ENCODE results near the gene PCDHB16. TPM values are rescaled to one million over a fixed set of nuclear protein-coding genes. Genes with fewer than 3 reads are reported as not detected.
"Not testable (repeated sequence)": the region's sequence is repeated elsewhere in the genome, so short reads cannot be mapped to it uniquely, and the experiment has no call there.

PCDHB16 gene
- total RNA-seq, 1 donor from 2014 or later = 4.1 TPM

GRCh38 chr5:141225421-141225820, 43.2 kb downstream of the PCDHB16 start:
- not testable (repeated sequence) for DNase-seq (ENCODE audit: low spot score)

DNA sequence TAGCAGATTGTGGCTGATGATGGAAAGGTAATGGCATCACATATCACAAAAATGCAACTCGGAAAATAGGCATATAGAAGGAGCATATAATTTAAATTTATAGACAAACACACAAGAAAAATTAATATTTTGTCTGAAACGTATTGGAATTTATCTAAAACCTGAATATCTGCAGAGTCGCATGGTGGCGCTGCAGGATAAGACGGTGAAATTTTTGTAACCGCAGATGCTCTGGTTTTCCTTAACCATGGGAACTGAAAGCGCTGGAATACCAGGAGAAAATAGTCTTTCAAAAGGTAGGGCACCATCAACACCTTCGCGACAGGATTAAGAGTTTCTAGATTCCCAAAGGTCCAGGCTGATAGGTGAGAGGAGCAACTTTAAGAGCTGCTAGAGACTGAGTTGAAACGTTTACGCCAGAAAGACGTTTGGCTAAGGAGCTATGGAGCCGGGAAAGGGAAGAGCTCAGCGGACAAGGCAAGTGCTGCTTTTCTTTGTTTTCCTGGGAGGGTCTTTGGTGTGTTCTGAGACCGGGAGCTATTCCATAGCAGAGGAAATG, 52.0 kb downstream of the PCDHB16 start:
- no peak for DNase-seq (ENCODE audit: low spot score)

Other genes with a start within 250 kb of the PCDHB16 start
- gene PCDHAC2, start 215.9 kb upstream of the PCDHB16 start, total RNA-seq (ENCODE audit: insufficient read depth, low replicate concordance) = 3.4 TPM
- 0.24 TPM for gene PCDHB1, start 131.0 kb upstream of the PCDHB16 start, total RNA-seq (ENCODE audit: insufficient read depth, low replicate concordance)
- 6.5 TPM for gene PCDHB2, start 87.8 kb upstream of the PCDHB16 start, total RNA-seq (ENCODE audit: insufficient read depth, low replicate concordance)
- gene PCDHB3, start 81.9 kb upstream of the PCDHB16 start, total RNA-seq (ENCODE audit: insufficient read depth, low replicate concordance) = 0.72 TPM
- gene PCDHB4, start 60.6 kb upstream of the PCDHB16 start, total RNA-seq (ENCODE audit: insufficient read depth, low replicate concordance) = 2.9 TPM
- gene PCDHB5, start 47.2 kb upstream of the PCDHB16 start, total RNA-seq (ENCODE audit: insufficient read depth, low replicate concordance) = 11.6 TPM
- gene PCDHB6, start 32.3 kb upstream of the PCDHB16 start, total RNA-seq (ENCODE audit: insufficient read depth, low replicate concordance) = 1.9 TPM
- 3.6 TPM for gene PCDHB7, start 9.7 kb upstream of the PCDHB16 start, total RNA-seq (ENCODE audit: insufficient read depth, low replicate concordance)
- gene PCDHB8, start 4.6 kb upstream of the PCDHB16 start, total RNA-seq (ENCODE audit: insufficient read depth, low replicate concordance) = 0.72 TPM
- 1.9 TPM for gene PCDHB9, start 4.8 kb downstream of the PCDHB16 start, total RNA-seq (ENCODE audit: insufficient read depth, low replicate concordance)
- gene PCDHB10, start 10.0 kb downstream of the PCDHB16 start, total RNA-seq (ENCODE audit: insufficient read depth, low replicate concordance) = 5.5 TPM
- 5.1 TPM for gene PCDHB11, start 17.2 kb downstream of the PCDHB16 start, total RNA-seq (ENCODE audit: insufficient read depth, low replicate concordance)
- 2.9 TPM for gene PCDHB12, start 26.3 kb downstream of the PCDHB16 start, total RNA-seq (ENCODE audit: insufficient read depth, low replicate concordance)
- 1.7 TPM for gene PCDHB13, start 31.5 kb downstream of the PCDHB16 start, total RNA-seq (ENCODE audit: insufficient read depth, low replicate concordance)
- 12.3 TPM for gene PCDHB14, start 41.0 kb downstream of the PCDHB16 start, total RNA-seq (ENCODE audit: insufficient read depth, low replicate concordance)
- gene PCDHB15, start 63.0 kb downstream of the PCDHB16 start, total RNA-seq (ENCODE audit: insufficient read depth, low replicate concordance) = 3.4 TPM
- gene SLC25A2, start 121.7 kb downstream of the PCDHB16 start, total RNA-seq (ENCODE audit: insufficient read depth, low replicate concordance) = 1.9 TPM
- 58.7 TPM for gene TAF7, start 138.4 kb downstream of the PCDHB16 start, total RNA-seq (ENCODE audit: insufficient read depth, low replicate concordance)
- gene PCDHGA1, start 148.1 kb downstream of the PCDHB16 start, total RNA-seq (ENCODE audit: insufficient read depth, low replicate concordance) = 0.96 TPM
- 4.6 TPM for gene PCDHGA2, start 156.4 kb downstream of the PCDHB16 start, total RNA-seq (ENCODE audit: insufficient read depth, low replicate concordance)
- 2.2 TPM for gene PCDHGA3, start 161.4 kb downstream of the PCDHB16 start, total RNA-seq (ENCODE audit: insufficient read depth, low replicate concordance)
- 1.7 TPM for gene PCDHGB1, start 167.7 kb downstream of the PCDHB16 start, total RNA-seq (ENCODE audit: insufficient read depth, low replicate concordance)
- gene PCDHGA4, start 172.6 kb downstream of the PCDHB16 start, total RNA-seq (ENCODE audit: insufficient read depth, low replicate concordance) = 6.0 TPM
- gene PCDHGB2, start 177.6 kb downstream of the PCDHB16 start, total RNA-seq (ENCODE audit: insufficient read depth, low replicate concordance) = 4.6 TPM
- 1.9 TPM for gene PCDHGA5, start 181.8 kb downstream of the PCDHB16 start, total RNA-seq (ENCODE audit: insufficient read depth, low replicate concordance)
- 11.8 TPM for gene PCDHGB3, start 187.9 kb downstream of the PCDHB16 start, total RNA-seq (ENCODE audit: insufficient read depth, low replicate concordance)
- 7.2 TPM for gene PCDHGA6, start 191.5 kb downstream of the PCDHB16 start, total RNA-seq (ENCODE audit: insufficient read depth, low replicate concordance)
- 7.0 TPM for gene PCDHGA7, start 200.4 kb downstream of the PCDHB16 start, total RNA-seq (ENCODE audit: insufficient read depth, low replicate concordance)
- 18.3 TPM for gene PCDHGB4, start 205.3 kb downstream of the PCDHB16 start, total RNA-seq (ENCODE audit: insufficient read depth, low replicate concordance)
- 3.9 TPM for gene PCDHGA8, start 210.2 kb downstream of the PCDHB16 start, total RNA-seq (ENCODE audit: insufficient read depth, low replicate concordance)
- 15.4 TPM for gene PCDHGB5, start 215.6 kb downstream of the PCDHB16 start, total RNA-seq (ENCODE audit: insufficient read depth, low replicate concordance)
- 11.1 TPM for gene PCDHGA9, start 220.4 kb downstream of the PCDHB16 start, total RNA-seq (ENCODE audit: insufficient read depth, low replicate concordance)
- 9.1 TPM for gene PCDHGB6, start 225.6 kb downstream of the PCDHB16 start, total RNA-seq (ENCODE audit: insufficient read depth, low replicate concordance)
- 10.8 TPM for gene PCDHGA10, start 230.6 kb downstream of the PCDHB16 start, total RNA-seq (ENCODE audit: insufficient read depth, low replicate concordance)
- gene PCDHGB7, start 235.3 kb downstream of the PCDHB16 start, total RNA-seq (ENCODE audit: insufficient read depth, low replicate concordance) = 13.2 TPM
- gene PCDHGA11, start 238.7 kb downstream of the PCDHB16 start, total RNA-seq (ENCODE audit: insufficient read depth, low replicate concordance) = 7.9 TPM
- gene PCDHGA12, start 248.1 kb downstream of the PCDHB16 start, total RNA-seq (ENCODE audit: insufficient read depth, low replicate concordance) = 14.4 TPM